Central memory CD8-positive, alpha-beta T cell (primary cell): ENCODE results near the gene IFT88.
"Not testable (repeated sequence)": the region's sequence is repeated elsewhere in the genome, so short reads cannot be mapped to it uniquely, and the experiment has no call there.

ENCODE experiments used
- ATAC-seq: fragments of 150-1000 bp; cut with Tn5 transposase; replicated peaks from 2 replicates; pipeline ENCODE4 v1.10.0; 2022; ENCODE audit warnings: mild to moderate bottlenecking, moderate FRiP score, moderate number of reproducible peaks; ENCODE audit not compliant: poor library complexity, severe bottlenecking; ENCODE audit errors: extremely low read depth
- DNase-seq, 2 donors: peaks; one replicate each; pipeline ENCODE4 v3.0.0; 2021; ENCODE audit warnings: low spot score in 2 of 2
- H3K27ac Mint-ChIP-seq: one replicate; pipeline ENCODE4 v1.8.0; 2022; ENCODE audit warnings: low read depth, mild to moderate bottlenecking, moderate library complexity, mixed read lengths
- H3K27me3 Mint-ChIP-seq: one replicate; pipeline ENCODE4 v1.8.0; 2022; ENCODE audit warnings: mixed read lengths
- H3K36me3 Mint-ChIP-seq: one replicate; pipeline ENCODE4 v1.8.0; 2022; ENCODE audit warnings: mild to moderate bottlenecking, moderate library complexity, mixed read lengths; ENCODE audit not compliant: insufficient read depth
- H3K4me1 Mint-ChIP-seq: one replicate; pipeline ENCODE4 v1.8.0; 2022; ENCODE audit warnings: mixed read lengths
- H3K4me3 Mint-ChIP-seq: one replicate; pipeline ENCODE4 v1.8.0; 2022; ENCODE audit warnings: mild to moderate bottlenecking, moderate library complexity, mixed read lengths
- H3K9me3 Mint-ChIP-seq: one replicate; pipeline ENCODE4 v1.8.0; 2022; ENCODE audit warnings: mixed read lengths

The IFT88 gene

GRCh38 chr13:20664351-20664750, 97.4 kb downstream of the IFT88 start:
- H3K4me1 Mint-ChIP-seq = no peaks in the 10 kb centered on the region
- DNase-seq (no peak), ATAC-seq (no peak)
- no peaks in the 10 kb centered on the region for H3K27me3 Mint-ChIP-seq
- H3K27ac Mint-ChIP-seq = no peak overlapping the region
- no peak overlapping the region for H3K4me3 Mint-ChIP-seq
- no peaks in the 10 kb centered on the region for H3K9me3 Mint-ChIP-seq
- peaks cover 4% of the 10 kb centered on the region for H3K36me3 Mint-ChIP-seq

- no peak overlapping the region for H3K4me3 Mint-ChIP-seq
- no peak for ATAC-seq
- no peak overlapping the region for H3K27ac Mint-ChIP-seq
- DNase-seq = no peak
- H3K36me3 Mint-ChIP-seq = peaks cover 2% of the 10 kb centered on the region
- H3K27me3 Mint-ChIP-seq = no peaks in the 10 kb centered on the region
- H3K9me3 Mint-ChIP-seq = no peaks in the 10 kb centered on the region
- H3K4me1 Mint-ChIP-seq = no peaks in the 10 kb centered on the region
Measured at GRCh38 chr13:20666948-20667347, 100.0 kb downstream of the IFT88 start.

GRCh38 chr13:20667857-20668437, 101.0 kb downstream of the IFT88 start:
- Mint-ChIP-seq H3K27me3 (no peaks in the 10 kb centered on the region), H3K27ac (no peak overlapping the region), H3K36me3 (peaks cover 2% of the 10 kb centered on the region), H3K4me1 (no peaks in the 10 kb centered on the region), H3K9me3 (no peaks in the 10 kb centered on the region), H3K4me3 (no peak overlapping the region)
- ATAC-seq (peak; percentile 22), DNase-seq (no peak)

GRCh38 chr13:20669162-20669561, 102.2 kb downstream of the IFT88 start:
- ATAC-seq = peak; percentile 89
- Mint-ChIP-seq H3K27ac (peak overlapping the region; percentile 42), H3K4me1 (no peaks in the 10 kb centered on the region), H3K4me3 (no peak overlapping the region), H3K27me3 (no peaks in the 10 kb centered on the region), H3K36me3 (peaks cover 4% of the 10 kb centered on the region), H3K9me3 (no peaks in the 10 kb centered on the region)
- no peak for DNase-seq

GRCh38 chr13:20671789-20672188, 104.8 kb downstream of the IFT88 start:
- Mint-ChIP-seq H3K4me1 (no peaks in the 10 kb centered on the region), H3K27ac (no peak overlapping the region), H3K27me3 (no peaks in the 10 kb centered on the region), H3K9me3 (no peaks in the 10 kb centered on the region), H3K36me3 (peaks cover 6% of the 10 kb centered on the region), H3K4me3 (no peak overlapping the region)
- ATAC-seq = no peak
- DNase-seq = no peak

- H3K4me3 Mint-ChIP-seq = no peak overlapping the region
Measured at GRCh38 chr13:20672772-20673171, 105.8 kb downstream of the IFT88 start.

GRCh38 chr13:20673715-20674114, 106.8 kb downstream of the IFT88 start:
- H3K27me3 Mint-ChIP-seq = no peaks in the 10 kb centered on the region
- no peak overlapping the region for H3K4me3 Mint-ChIP-seq
- H3K27ac Mint-ChIP-seq = no peak overlapping the region
- ATAC-seq = no peak
- no peaks in the 10 kb centered on the region for H3K4me1 Mint-ChIP-seq
- DNase-seq = no peak
- peaks cover 6% of the 10 kb centered on the region for H3K36me3 Mint-ChIP-seq
- no peaks in the 10 kb centered on the region for H3K9me3 Mint-ChIP-seq

More at GRCh38 chr13:20672772-20673171, 105.8 kb downstream of the IFT88 start:
- no peak for DNase-seq
- no peaks in the 10 kb centered on the region for H3K9me3 Mint-ChIP-seq
- no peak overlapping the region for H3K27ac Mint-ChIP-seq
- no peak for ATAC-seq
- no peaks in the 10 kb centered on the region for H3K27me3 Mint-ChIP-seq
- peaks cover 6% of the 10 kb centered on the region for H3K36me3 Mint-ChIP-seq
- H3K4me1 Mint-ChIP-seq = no peaks in the 10 kb centered on the region

- H3K27me3 Mint-ChIP-seq = no peaks in the 10 kb centered on the region
- H3K27ac Mint-ChIP-seq = no peak overlapping the region
- peaks cover 5% of the 10 kb centered on the region for H3K36me3 Mint-ChIP-seq
- no peak overlapping the region for H3K4me3 Mint-ChIP-seq
- H3K9me3 Mint-ChIP-seq = no peaks in the 10 kb centered on the region
- H3K4me1 Mint-ChIP-seq = no peaks in the 10 kb centered on the region
- ATAC-seq (no peak), DNase-seq (no peak)
Measured at GRCh38 chr13:20676213-20676612, 109.3 kb downstream of the IFT88 start.

- not testable (repeated sequence) for H3K36me3 Mint-ChIP-seq, H3K9me3 Mint-ChIP-seq, DNase-seq, ATAC-seq, H3K27me3 Mint-ChIP-seq, H3K4me3 Mint-ChIP-seq, H3K27ac Mint-ChIP-seq, H3K4me1 Mint-ChIP-seq
Measured at GRCh38 chr13:20678606-20679005, 111.6 kb downstream of the IFT88 start.

- Mint-ChIP-seq H3K4me1 (no peaks in the 10 kb centered on the region), H3K4me3 (no peak overlapping the region), H3K9me3 (no peaks in the 10 kb centered on the region), H3K27ac (no peak overlapping the region), H3K36me3 (peaks cover 1% of the 10 kb centered on the region), H3K27me3 (no peaks in the 10 kb centered on the region)
- no peak for DNase-seq
- ATAC-seq = no peak
Measured at GRCh38 chr13:20679879-20680278, 112.9 kb downstream of the IFT88 start.

GRCh38 chr13:20680416-20681080, 113.6 kb downstream of the IFT88 start:
- Mint-ChIP-seq H3K27me3 (no peaks in the 10 kb centered on the region), H3K4me3 (no peak overlapping the region), H3K27ac (no peak overlapping the region), H3K9me3 (no peaks in the 10 kb centered on the region), H3K36me3 (peaks cover 1% of the 10 kb centered on the region), H3K4me1 (no peaks in the 10 kb centered on the region)
- DNase-seq = no peak
- ATAC-seq = no peak

GRCh38 chr13:20681481-20681880, 114.5 kb downstream of the IFT88 start:
- H3K4me3 Mint-ChIP-seq, H3K36me3 Mint-ChIP-seq, H3K27ac Mint-ChIP-seq, H3K9me3 Mint-ChIP-seq, H3K4me1 Mint-ChIP-seq, ATAC-seq, DNase-seq, H3K27me3 Mint-ChIP-seq: not testable (repeated sequence)

GRCh38 chr13:20682061-20682460, 115.1 kb downstream of the IFT88 start:
- no peaks in the 10 kb centered on the region for H3K4me1 Mint-ChIP-seq
- no peak overlapping the region for H3K4me3 Mint-ChIP-seq
- H3K27ac Mint-ChIP-seq = no peak overlapping the region
- no peaks in the 10 kb centered on the region for H3K9me3 Mint-ChIP-seq
- ATAC-seq (no peak), DNase-seq (no peak)
- no peaks in the 10 kb centered on the region for H3K27me3 Mint-ChIP-seq
- no peaks in the 10 kb centered on the region for H3K36me3 Mint-ChIP-seq
